ENCODE data around the gene PGM2. TPM values are rescaled to one million over a fixed set of nuclear protein-coding genes. Genes with fewer than 3 reads are reported as not detected.

The PGM2 gene
- total RNA-seq, 2 experiments from 2014 or later, result 10.7 to 11.8 TPM

GRCh38 chr4:37845201-37845600 lies 18.7 kb downstream of the PGM2 start:
- H3K4me3 Mint-ChIP-seq, result no peak overlapping the region
- intact Hi-C loops (cut with DNase I, micrococcal nuclease), result no loop called here
- Histone ChIP-seq H3K36me3 (ENCODE audit: insufficient read depth, low read length) (peaks cover 67% of the 10 kb centered on the region), H3K9me3 (ENCODE audit: control insufficient read depth in 1 of 2, insufficient read depth in 1 of 2, low read length in 2 of 2) (no peaks in the 10 kb centered on the region), H3K4me1 (ENCODE audit: insufficient read depth, low read length) (no peaks in the 10 kb centered on the region), H3K27ac (ENCODE audit: low read depth in 1 of 2, low read length in 2 of 2) (no peak overlapping the region), H3K4me3 (ENCODE audit: low read length) (no peak overlapping the region), H3K27me3 (ENCODE audit: control insufficient read depth in 1 of 2, insufficient read depth in 2 of 2, low read length in 2 of 2) (no peaks in the 10 kb centered on the region)
- H3K27ac Mint-ChIP-seq, result no peak overlapping the region
- ATAC-seq (ENCODE audit: poor library complexity) (no peak), DNase-seq (no peak)
- no peaks in the 10 kb centered on the region for H3K4me1 Mint-ChIP-seq (ENCODE audit: low read depth)
- H3K27me3 Mint-ChIP-seq, result no peaks in the 10 kb centered on the region
- no peak for TF ChIP-seq CTCF (IDR thresholded peaks at IDR 0.05)
- H3K9me3 Mint-ChIP-seq, result no peaks in the 10 kb centered on the region
- peaks cover 79% of the 10 kb centered on the region for H3K36me3 Mint-ChIP-seq (ENCODE audit: low read depth)
- POLR2A ChIA-PET, result no interaction called here
- CTCF ChIA-PET, result no interaction called here

GRCh38 chr4:37847311-37847884 lies 20.9 kb downstream of the PGM2 start:
- no peak overlapping the region for H3K27ac Mint-ChIP-seq
- DNase-seq (no peak), ATAC-seq (ENCODE audit: poor library complexity) (no peak)
- peaks cover 63% of the 10 kb centered on the region for H3K36me3 ChIP-seq (ENCODE audit: insufficient read depth, low read length)
- H3K4me1 Mint-ChIP-seq (ENCODE audit: low read depth), result no peaks in the 10 kb centered on the region
- no peak for TF ChIP-seq CTCF (IDR thresholded peaks at IDR 0.05)
- no peaks in the 10 kb centered on the region for H3K4me1 ChIP-seq (ENCODE audit: insufficient read depth, low read length)
- no peaks in the 10 kb centered on the region for H3K27me3 Mint-ChIP-seq
- no peak overlapping the region for H3K4me3 Mint-ChIP-seq
- no peak overlapping the region for H3K4me3 ChIP-seq (ENCODE audit: low read length)
- no peaks in the 10 kb centered on the region for H3K27me3 ChIP-seq (ENCODE audit: control insufficient read depth in 1 of 2, insufficient read depth in 2 of 2, low read length in 2 of 2)
- ChIA-PET POLR2A (no interaction called here), CTCF (no interaction called here)
- H3K9me3 Mint-ChIP-seq, result no peaks in the 10 kb centered on the region
- H3K9me3 ChIP-seq (ENCODE audit: control insufficient read depth in 1 of 2, insufficient read depth in 1 of 2, low read length in 2 of 2), result no peaks in the 10 kb centered on the region
- intact Hi-C loops (cut with DNase I, micrococcal nuclease), result no loop called here
- H3K36me3 Mint-ChIP-seq (ENCODE audit: low read depth), result peaks cover 76% of the 10 kb centered on the region
- H3K27ac ChIP-seq (ENCODE audit: low read depth in 1 of 2, low read length in 2 of 2), result no peak overlapping the region

GRCh38 chr4:37852376-37852775 lies 25.9 kb downstream of the PGM2 start:
- Mint-ChIP-seq H3K4me1 (ENCODE audit: low read depth) (no peaks in the 10 kb centered on the region), H3K9me3 (no peaks in the 10 kb centered on the region), H3K4me3 (no peak overlapping the region), H3K27ac (no peak overlapping the region), H3K27me3 (no peaks in the 10 kb centered on the region), H3K36me3 (ENCODE audit: low read depth) (peaks cover 71% of the 10 kb centered on the region)
- TF ChIP-seq CTCF (IDR thresholded peaks at IDR 0.05), result no peak
- no peak overlapping the region for H3K27ac ChIP-seq (ENCODE audit: low read depth in 1 of 2, low read length in 2 of 2)
- ChIA-PET CTCF (interaction anchor here (0.7 to 1.2 kb wide), 2 partner anchors 25 to 395 kb away, joined by 3 to 6 read pairs; no protein-coding TSS in a partner anchor), POLR2A (interaction anchor here (0.7 kb wide), 1 partner anchor 16 kb away, joined by 3 read pairs; no protein-coding TSS in a partner anchor)
- no peak overlapping the region for H3K4me3 ChIP-seq (ENCODE audit: low read length)
- ATAC-seq (ENCODE audit: poor library complexity), result no peak
- H3K27me3 ChIP-seq (ENCODE audit: control insufficient read depth in 1 of 2, insufficient read depth in 2 of 2, low read length in 2 of 2), result no peaks in the 10 kb centered on the region
- H3K9me3 ChIP-seq (ENCODE audit: control insufficient read depth in 1 of 2, insufficient read depth in 1 of 2, low read length in 2 of 2), result no peaks in the 10 kb centered on the region
- H3K36me3 ChIP-seq (ENCODE audit: insufficient read depth, low read length), result peaks cover 42% of the 10 kb centered on the region
- DNase-seq, result no peak
- H3K4me1 ChIP-seq (ENCODE audit: insufficient read depth, low read length), result no peaks in the 10 kb centered on the region
- intact Hi-C loops (cut with DNase I, micrococcal nuclease), result no loop called here

Data from CD4-positive, alpha-beta T cell (primary cell).